Upper lobe of left lung (tissue), 6 donors: ENCODE measurements around the gene MMD. TPM values are rescaled to one million over a fixed set of nuclear protein-coding genes. Genes with fewer than 3 reads are reported as not detected.
"Not testable (repeated sequence)": the region's sequence is repeated elsewhere in the genome, so short reads cannot be mapped to it uniquely, and the experiment has no call there.

ENCODE experiments used
- ATAC-seq, 2 donors: fragments of 200-7000 bp; cut with Tn5 transposase; one replicate each; pipeline ENCODE4 v1.9.1; 2022; ENCODE audit warnings: mild to moderate bottlenecking in 2 of 2, moderate library complexity in 2 of 2; ENCODE audit not compliant: low FRiP score in 2 of 2
- DNase-seq, 2 donors: peaks; one replicate each; pipeline ENCODE4 v3.0.0-alpha.2; 2019 to 2020
- H3K27ac ChIP-seq, 4 donors: fragments of 200-600 bp; sonication (generic); one replicate each; pipeline ENCODE4 v1.5.1; 2016 to 2019
- H3K27me3 ChIP-seq, 4 donors: fragments of 200-600 bp; sonication (generic); one replicate each; pipeline ENCODE4 v1.5.1; 2017 to 2019
- H3K36me3 ChIP-seq, 4 donors: fragments of 200-600 bp; sonication (generic); one replicate each; pipeline ENCODE4 v1.5.1; 2016 to 2019
- H3K4me1 ChIP-seq, 4 donors: fragments of 200-600 bp; sonication (generic); one replicate each; pipeline ENCODE4 v1.5.1; 2018 to 2019
- H3K4me3 ChIP-seq, 4 donors: fragments of 200-600 bp; sonication (generic); one replicate each; pipeline ENCODE4 v1.5.1; 2017 to 2019; ENCODE audit warnings: mild to moderate bottlenecking in 2 of 4, moderate library complexity in 1 of 4
- H3K9me3 ChIP-seq, 4 donors: fragments of 200-600 bp; sonication (generic); one replicate each; pipeline ENCODE4 v1.5.1; 2018 to 2019
- CTCF ChIP-seq, 6 experiments: fragments of 450-650 bp in 4 of 6; fragments of 200-600 bp in 2 of 6; sonication (generic) in 2 of 6; IDR thresholded peaks; one replicate each; pipeline ENCODE4 v1.5.1; 2016 to 2019; ENCODE audit warnings: antibody characterized with exemption in 6 of 6
- EP300 ChIP-seq, 4 donors: sonication (generic); formaldehyde crosslinking; IDR thresholded peaks; one replicate each; pipeline ENCODE4 v1.5.1; 2017; ENCODE audit warnings: antibody characterized with exemption in 4 of 4, control low read depth in 2 of 4
- POLR2A ChIP-seq, 4 donors: fragments of 450-650 bp; IDR thresholded peaks; one replicate each; pipeline ENCODE4 v1.5.1; 2016 to 2017; ENCODE audit warnings: antibody characterized with exemption in 4 of 4, mild to moderate bottlenecking in 2 of 4
- POLR2AphosphoS5 ChIP-seq, 2 donors: sonication (generic); formaldehyde crosslinking; IDR thresholded peaks; one replicate each; pipeline ENCODE4 v1.5.1; 2017; ENCODE audit warnings: antibody characterized with exemption in 2 of 2
- WGBS, 2 donors: methylation state at CpG; one replicate each; pipeline ENCODE4 v1.1.5; 2017 to 2018; 5-methylcytosine and 5-hydroxymethylcytosine counted together
- total RNA-seq, 6 donors: library from RNA; depleted of rRNA in 4 of 6; stranded (reverse); fragments of >200 nt in 4 of 6; gene quantifications; one replicate each; pipeline versions ENCODE4 v1.1.0 to v1.2.1, GENCODE V29; 2016 to 2021
- donor health status: DM: no; HTN: no; CAD: no; lungs with moderate emphysema.
- donor health status: DM: no; HTN: yes; CAD: no; lungs with severe emphysema.

Gene MMD
- total RNA-seq, 6 donors from 2014 or later, result 13.5 to 26.7 (median 19.0) TPM

DNA sequence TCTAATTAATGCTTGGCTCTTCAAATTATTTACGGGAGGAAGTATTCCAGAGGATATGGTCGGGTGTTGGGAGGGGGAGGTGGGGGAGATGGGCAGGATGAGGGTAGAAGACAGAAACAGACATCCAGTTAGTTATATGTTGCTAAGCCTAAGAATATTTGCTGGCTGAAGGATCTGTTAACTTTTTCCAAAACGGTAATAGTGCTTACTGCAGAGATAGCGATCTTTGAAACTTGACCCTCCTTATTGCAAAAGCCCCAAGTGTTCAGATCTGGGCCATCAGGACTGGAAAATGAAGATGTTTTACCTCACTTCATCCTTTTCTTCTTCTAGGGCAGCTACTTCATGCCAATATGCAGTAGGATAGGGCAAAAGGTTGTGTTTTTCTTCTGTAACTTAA is 27.0 kb upstream of the MMD start:
- no peak for ATAC-seq
- no peak for TF ChIP-seq POLR2AphosphoS5 (IDR thresholded peaks at IDR 0.05)
- WGBS, 2 donors, result 44 to 52% methylated on average over 4 of the region's 4 CpGs

GRCh38 chr17:55446581-55447205 is 25.1 kb upstream of the MMD start:
- 79 to 80% methylated on average over 4 of the region's 4 CpGs for WGBS, 2 donors
- TF ChIP-seq POLR2A (IDR thresholded peaks at IDR 0.05), result no peak
- no peak for TF ChIP-seq CTCF (IDR thresholded peaks at IDR 0.05)
- TF ChIP-seq POLR2AphosphoS5 (IDR thresholded peaks at IDR 0.05), result no peak
- TF ChIP-seq EP300 (IDR thresholded peaks at IDR 0.05), result no peak
- H3K27ac ChIP-seq, result peak overlapping the region in 2 of 4 donors; percentile 19 to 59
- H3K36me3 ChIP-seq, result no peaks in the 10 kb centered on the region
- H3K4me1 ChIP-seq, result peaks cover 0 to 9% (median 4%) of the 10 kb centered on the region in 4 donors
- H3K4me3 ChIP-seq, result no peak overlapping the region
- ATAC-seq (no peak), DNase-seq (no peak)
- H3K27me3 ChIP-seq, result no peaks in the 10 kb centered on the region
- H3K9me3 ChIP-seq, result no peaks in the 10 kb centered on the region

More for the DNA sequence above, 27.0 kb upstream of the MMD start:
- Histone ChIP-seq H3K9me3 (no peaks in the 10 kb centered on the region), H3K36me3 (no peaks in the 10 kb centered on the region), H3K27ac (no peak overlapping the region), H3K4me1 (peaks cover 5 to 25% (median 11%) of the 10 kb centered on the region in 4 donors), H3K27me3 (no peaks in the 10 kb centered on the region), H3K4me3 (no peak overlapping the region)
- DNase-seq, result no peak

DNA sequence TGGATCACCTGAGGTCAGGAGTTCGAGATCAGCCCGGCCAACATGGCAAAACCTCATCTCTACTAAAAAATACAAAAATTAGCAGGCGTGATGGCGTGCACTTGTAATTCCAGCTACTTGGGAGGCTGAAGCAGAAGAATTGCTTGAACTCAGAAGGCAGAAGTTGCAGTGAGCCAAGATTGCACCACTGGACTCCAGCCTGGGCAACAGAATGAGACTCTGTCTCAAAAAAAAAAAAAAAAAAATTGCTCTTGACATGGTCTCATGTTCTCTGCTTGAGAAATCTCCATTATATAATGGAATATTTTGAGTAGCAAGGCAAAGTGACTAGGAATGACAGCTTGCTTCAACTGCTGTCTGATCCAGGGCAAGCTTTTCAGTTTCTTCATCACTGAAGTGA is 24.4 kb upstream of the MMD start:
- DNase-seq (peak in 1 of 2 donors; percentile 44), ATAC-seq (peak in 1 of 2 donors; percentile 66)
- H3K4me3 ChIP-seq, H3K9me3 ChIP-seq, H3K36me3 ChIP-seq, H3K27me3 ChIP-seq, H3K4me1 ChIP-seq: not testable (repeated sequence)
- H3K27ac ChIP-seq, result peak overlapping the region in 2 of 4 donors; percentile 50 to 69
- 94 to 95% methylated on average over 4 of the region's 4 CpGs for WGBS, 2 donors

DNA sequence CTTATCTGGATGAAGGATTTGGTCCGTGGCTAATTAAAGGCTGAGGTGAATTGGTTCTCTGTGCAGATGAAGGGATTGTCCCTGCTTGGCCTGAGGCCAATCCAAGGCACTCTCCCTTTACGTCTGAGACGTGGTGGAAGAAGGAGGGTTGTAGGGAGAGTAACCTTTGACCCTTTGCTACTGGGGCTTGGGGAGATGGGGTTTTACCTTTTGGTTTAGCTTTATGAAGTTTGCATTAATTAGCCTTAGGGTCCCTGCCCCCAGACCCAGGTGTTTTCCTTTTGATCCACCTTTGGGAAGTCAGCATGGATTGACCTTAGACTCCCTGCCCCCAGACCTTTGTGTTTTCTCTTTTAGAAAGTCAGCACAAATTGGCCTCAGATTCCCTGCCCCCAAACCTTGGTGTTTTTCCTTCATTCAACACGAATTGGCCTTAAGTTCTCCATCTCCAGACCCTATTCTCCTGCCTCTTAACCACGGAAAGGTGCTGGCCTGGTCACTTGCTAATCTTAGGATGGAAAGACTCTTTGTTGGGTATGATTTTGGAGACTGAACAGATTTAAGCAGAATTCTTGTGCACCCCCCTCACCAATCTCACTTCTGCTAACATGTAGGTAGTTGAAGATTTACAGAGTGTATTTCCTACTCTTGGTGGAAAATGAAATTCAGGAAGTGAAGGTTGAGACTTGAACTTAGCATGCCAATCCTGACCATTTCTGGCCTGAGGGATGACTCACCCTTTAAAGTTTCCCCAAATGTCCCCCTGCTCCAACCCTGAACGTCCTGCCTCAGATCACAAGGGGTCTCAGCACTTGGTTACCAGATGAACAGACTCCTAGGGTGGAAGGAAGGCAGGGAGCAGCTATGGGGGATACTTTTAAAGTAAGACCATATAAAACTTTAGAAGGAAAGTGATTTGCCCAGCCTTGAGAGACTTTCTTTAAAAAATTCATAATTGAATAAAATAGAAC is 23.1 kb upstream of the MMD start:
- H3K4me1 ChIP-seq, result peaks cover 0 to 9% (median 2%) of the 10 kb centered on the region in 4 donors
- WGBS, 2 donors, result 66 to 68% methylated on average over 6 of the region's 6 CpGs
- no peaks in the 10 kb centered on the region for H3K9me3 ChIP-seq
- peak in 1 of 2 donors; percentile 27 for DNase-seq
- peak overlapping the region in 2 of 4 donors; percentile 50 to 69 for H3K27ac ChIP-seq
- no peak for TF ChIP-seq CTCF (IDR thresholded peaks at IDR 0.05)
- no peak for TF ChIP-seq EP300 (IDR thresholded peaks at IDR 0.05)
- no peak for TF ChIP-seq POLR2A (IDR thresholded peaks at IDR 0.05)
- TF ChIP-seq POLR2AphosphoS5 (IDR thresholded peaks at IDR 0.05), result no peak
- peak in 1 of 2 donors; percentile 52 for ATAC-seq
- H3K4me3 ChIP-seq, result no peak overlapping the region
- no peaks in the 10 kb centered on the region for H3K27me3 ChIP-seq
- H3K36me3 ChIP-seq, result no peaks in the 10 kb centered on the region

DNA sequence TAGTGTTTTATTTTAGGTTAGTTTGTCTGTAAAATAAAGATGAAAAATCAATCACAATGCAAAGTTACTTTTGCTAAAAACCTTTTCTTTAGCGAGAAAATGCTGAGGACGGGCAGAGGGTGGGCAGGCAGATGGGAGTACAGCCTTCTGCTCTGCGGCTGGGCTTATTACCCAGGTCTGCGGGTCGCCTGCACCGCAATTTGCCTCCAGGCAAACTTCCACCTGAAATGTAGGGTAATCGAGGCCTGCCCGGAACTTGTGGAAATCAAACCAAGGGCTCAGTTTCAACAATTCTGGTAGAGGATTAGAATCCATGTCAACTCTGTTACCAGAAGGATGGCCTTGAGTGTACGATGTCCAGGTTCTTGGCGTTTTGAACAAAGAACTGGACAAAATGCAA is 22.3 kb upstream of the MMD start:
- Histone ChIP-seq H3K27ac (no peak overlapping the region), H3K36me3 (no peaks in the 10 kb centered on the region), H3K4me3 (no peak overlapping the region), H3K27me3 (no peaks in the 10 kb centered on the region), H3K4me1 (peaks cover 0 to 9% (median 2%) of the 10 kb centered on the region in 4 donors), H3K9me3 (no peaks in the 10 kb centered on the region)
- no peak for TF ChIP-seq CTCF (IDR thresholded peaks at IDR 0.05)
- no peak for TF ChIP-seq POLR2A (IDR thresholded peaks at IDR 0.05)
- no peak for TF ChIP-seq EP300 (IDR thresholded peaks at IDR 0.05)
- no peak for TF ChIP-seq POLR2AphosphoS5 (IDR thresholded peaks at IDR 0.05)
- WGBS, 2 donors, result 93 to 94% methylated on average over 10 of the region's 10 CpGs
- no peak for ATAC-seq
- no peak for DNase-seq
